DOHH2 (cell line): ENCODE results near the gene PMPCA.

Experiments
- H3F3A ChIP-seq: fragments of 200-600 bp; sonication (generic), shearing (Covaris generic); 2 replicates; pipeline ENCODE4 v1.6.0; 2016; ENCODE audit warnings: antibody characterized with exemption, mild to moderate bottlenecking; ENCODE audit not compliant: control insufficient read depth, insufficient read depth
- H3K27ac ChIP-seq: fragments of 200-600 bp; sonication (generic); 2 replicates; pipeline ENCODE4 v1.5.1; 2014; ENCODE audit warnings: low read depth, mild to moderate bottlenecking, low read length, moderate library complexity
- H3K27me3 ChIP-seq: fragments of 200-600 bp; sonication (generic); 2 replicates; pipeline ENCODE4 v1.6.1; 2014; ENCODE audit warnings: mild to moderate bottlenecking, low read length, mixed read lengths; ENCODE audit not compliant: control insufficient read depth
- H3K36me3 ChIP-seq: fragments of 200-600 bp; sonication (generic); 2 replicates; pipeline ENCODE4 v1.6.1; 2014; ENCODE audit warnings: mild to moderate bottlenecking, low read length, moderate library complexity, mixed read lengths; ENCODE audit not compliant: control insufficient read depth
- H3K4me1 ChIP-seq: fragments of 200-600 bp; sonication (generic); 2 replicates; pipeline ENCODE4 v1.6.1; 2014; ENCODE audit warnings: mild to moderate bottlenecking, low read length, mixed read lengths; ENCODE audit not compliant: control insufficient read depth
- H3K4me2 ChIP-seq: fragments of 200-600 bp; sonication (generic); 2 replicates; pipeline ENCODE4 v1.6.0; 2014; ENCODE audit warnings: mild to moderate bottlenecking, low read length, moderate library complexity
- H3K4me3 ChIP-seq: fragments of 200-600 bp; sonication (generic); 2 replicates; pipeline ENCODE4 v1.5.1; 2014; ENCODE audit warnings: mild to moderate bottlenecking, low read length, mixed read lengths
- H3K79me2 ChIP-seq: fragments of 200-600 bp; sonication (generic); 2 replicates; pipeline ENCODE4 v1.6.1; 2014; ENCODE audit warnings: mild to moderate bottlenecking, low read length, mixed read lengths; ENCODE audit not compliant: control insufficient read depth
- H3K9me2 ChIP-seq: fragments of 200-600 bp; sonication (generic); replicated peaks from 2 replicates; pipeline ENCODE4 v1.6.1; 2014; ENCODE audit warnings: mild to moderate bottlenecking, low read length, mixed read lengths; ENCODE audit not compliant: control insufficient read depth
- H3K9me3 ChIP-seq: fragments of 200-600 bp; sonication (generic); 2 replicates; pipeline ENCODE4 v1.6.1; 2014; ENCODE audit warnings: antibody characterized with exemption, low read length, mixed read lengths; ENCODE audit not compliant: control insufficient read depth, insufficient read depth
- H4K20me1 ChIP-seq: fragments of 200-600 bp; sonication (generic); 2 replicates; pipeline ENCODE4 v1.6.0; 2014; ENCODE audit warnings: low read depth, mild to moderate bottlenecking, antibody characterized with exemption, low read length, moderate library complexity; ENCODE audit not compliant: control insufficient read depth, insufficient read depth
- CTCF ChIP-seq: fragments of 200-600 bp; sonication (generic); IDR thresholded peaks from one replicate; pipeline ENCODE4 v1.5.1; 2014; ENCODE audit warnings: antibody characterized with exemption, mild to moderate bottlenecking, low read depth, low read length; ENCODE audit not compliant: poor library complexity, severe bottlenecking
- EZH2phosphoT487 ChIP-seq: fragments of 200-600 bp; sonication (generic); IDR thresholded peaks from 2 replicates; pipeline ENCODE4 v1.6.1; 2017; ENCODE audit warnings: borderline replicate concordance, mild to moderate bottlenecking, antibody characterized with exemption, low read length, moderate library complexity, mixed read lengths

Gene PMPCA

GRCh38 chr9:136396219-136396515 is 14.3 kb upstream of the PMPCA start:
- Histone ChIP-seq H3K36me3 (peaks cover 78% of the 10 kb centered on the region), H3K4me2 (no peak overlapping the region), H3K79me2 (peaks cover 34% of the 10 kb centered on the region), H3K9me3 (no peaks in the 10 kb centered on the region), H3K4me3 (no peak overlapping the region), H4K20me1 (no peaks in the 10 kb centered on the region; the same call in 1 of the 2 replicates), H3K27me3 (no peaks in the 10 kb centered on the region), H3K4me1 (peaks cover 16% of the 10 kb centered on the region), H3F3A (peaks cover 7% of the 10 kb centered on the region; the same call in 1 of the 2 replicates), H3K9me2 (no peaks in the 10 kb centered on the region), H3K27ac (no peak overlapping the region)
- TF ChIP-seq EZH2phosphoT487, result no peak
- no peak for TF ChIP-seq CTCF

- TF ChIP-seq CTCF, result no peak
- TF ChIP-seq EZH2phosphoT487, result no peak
- Histone ChIP-seq H3K79me2 (peaks cover 34% of the 10 kb centered on the region), H3K27me3 (no peaks in the 10 kb centered on the region), H3K9me3 (no peaks in the 10 kb centered on the region), H3K4me2 (no peak overlapping the region), H3K4me1 (peaks cover 16% of the 10 kb centered on the region), H3K36me3 (peaks cover 77% of the 10 kb centered on the region), H3K9me2 (no peaks in the 10 kb centered on the region), H3K4me3 (no peak overlapping the region), H3K27ac (no peak overlapping the region), H4K20me1 (no peaks in the 10 kb centered on the region; the same call in 1 of the 2 replicates), H3F3A (peaks cover 14% of the 10 kb centered on the region; the same call in 1 of the 2 replicates)
Measured at GRCh38 chr9:136397643-136398042, 12.8 kb upstream of the PMPCA start.

GRCh38 chr9:136398286-136398685 is 12.2 kb upstream of the PMPCA start:
- Histone ChIP-seq H3K27ac (no peak overlapping the region), H3K4me3 (peak overlapping the region; percentile 95; the same call in 1 of the 2 replicates), H3K9me3 (no peaks in the 10 kb centered on the region), H3F3A (peaks cover 14% of the 10 kb centered on the region; the same call in 1 of the 2 replicates), H3K9me2 (no peaks in the 10 kb centered on the region), H3K4me2 (peak overlapping the region; percentile 75), H3K36me3 (peaks cover 72% of the 10 kb centered on the region), H4K20me1 (no peaks in the 10 kb centered on the region; the same call in 1 of the 2 replicates), H3K27me3 (no peaks in the 10 kb centered on the region), H3K4me1 (peaks cover 16% of the 10 kb centered on the region), H3K79me2 (peaks cover 34% of the 10 kb centered on the region)
- TF ChIP-seq EZH2phosphoT487 (no peak), CTCF (no peak)
